IMR-90 (cell line): ENCODE measurements around the gene GCG. TPM values are rescaled to one million over a fixed set of nuclear protein-coding genes. Genes with fewer than 3 reads are reported as not detected.
A peak's percentile ranks its signal among the peaks of the same experiment; 100 is the strongest.

Source experiments
- ATAC-seq: fragments of 200-7000 bp; cut with Tn5 transposase; 2 replicates; pipeline ENCODE4 v1.9.1; 2020; ENCODE audit warnings: low read depth, mild to moderate bottlenecking, moderate library complexity
- BruUV-seq: library from RNA; stranded (reverse); fragments of 400-500 nt; replicated peaks from 2 replicates; lab custom pipeline; 2021; lab: Mats Ljungman, UMichigan
- CTCF ChIA-PET: fragments of 300-600 bp; formaldehyde crosslinking; extraction: SDS; loops from one replicate; lab custom pipeline; 2021; ENCODE audit warnings: antibody characterized with exemption; lab: Yijun Ruan, JAX
- POLR2A ChIA-PET: fragments of 300-600 bp; sonication (Branson Sonifier 250); formaldehyde crosslinking; loops from one replicate; lab custom pipeline; 2022; ENCODE audit warnings: antibody characterized with exemption; ENCODE audit not compliant: unreplicated experiment; lab: Charles Lee
- DNase-seq: peaks from one replicate; pipeline ENCODE4 v3.0.0; 2013
- H2AFZ ChIP-seq: replicated peaks from 2 replicates; pipeline ENCODE3; 2013; ENCODE audit warnings: low read length, mild to moderate bottlenecking; ENCODE audit not compliant: poor library complexity
- H2AK5ac ChIP-seq: 2 replicates; pipeline ENCODE4 v1.6.1; 2013; ENCODE audit warnings: low read depth, low read length, inconsistent platforms
- H2AK9ac ChIP-seq: replicated peaks from 2 replicates; pipeline ENCODE3; 2013; ENCODE audit warnings: mild to moderate bottlenecking, low read depth, low read length, moderate library complexity; ENCODE audit not compliant: poor library complexity
- H2BK120ac ChIP-seq: 2 replicates; pipeline ENCODE4 v1.6.1; 2013; ENCODE audit warnings: low read depth, low read length, inconsistent platforms
- H2BK15ac ChIP-seq: 3 replicates; pipeline ENCODE4 v1.6.1; 2013; ENCODE audit warnings: low read depth, low read length, inconsistent platforms
- H2BK20ac ChIP-seq: 2 replicates; pipeline ENCODE4 v1.6.1; 2013; ENCODE audit warnings: low read depth, mild to moderate bottlenecking, inconsistent platforms, low read length, moderate library complexity
- H2BK5ac ChIP-seq: 2 replicates; pipeline ENCODE4 v1.6.1; 2013; ENCODE audit warnings: mild to moderate bottlenecking, low read depth, low read length, inconsistent platforms; ENCODE audit not compliant: poor library complexity, severe bottlenecking
- H3K14ac ChIP-seq: replicated peaks from 2 replicates; pipeline ENCODE4 v1.6.1; 2013; ENCODE audit warnings: low read depth, low read length, inconsistent platforms
- H3K18ac ChIP-seq: 2 replicates; pipeline ENCODE4 v1.6.1; 2013; ENCODE audit warnings: low read depth, low read length, control low read depth
- H3K23ac ChIP-seq: 2 replicates; pipeline ENCODE4 v1.6.1; 2013; ENCODE audit warnings: low read depth, low read length, inconsistent platforms
- H3K27ac ChIP-seq: 2 replicates; pipeline ENCODE4 v1.5.1; 2013; ENCODE audit warnings: mild to moderate bottlenecking, control low read depth, low read length; ENCODE audit not compliant: insufficient read depth
- H3K27me3 ChIP-seq: 2 replicates; pipeline ENCODE4 v1.6.1; 2013; ENCODE audit warnings: low read length; ENCODE audit not compliant: control insufficient read depth, insufficient read depth
- H3K36me3 ChIP-seq: 2 replicates; pipeline ENCODE4 v1.6.1; 2013; ENCODE audit warnings: low read length, mixed read lengths; ENCODE audit not compliant: control insufficient read depth, insufficient read depth
- H3K4ac ChIP-seq: 2 replicates; pipeline ENCODE4 v1.6.1; 2013; ENCODE audit warnings: low read depth, low read length, inconsistent platforms
- H3K4me1 ChIP-seq: 2 replicates; pipeline ENCODE4 v1.6.1; 2013; ENCODE audit warnings: low read length, mixed read lengths; ENCODE audit not compliant: control insufficient read depth, insufficient read depth
- H3K4me2 ChIP-seq: 2 replicates; pipeline ENCODE4 v1.6.1; 2013; ENCODE audit warnings: low read depth, mild to moderate bottlenecking, control low read depth, low read length, moderate library complexity
- H3K4me3 ChIP-seq: 2 replicates; pipeline ENCODE4 v1.5.1; 2013; ENCODE audit warnings: low read depth, mild to moderate bottlenecking, control low read depth, low read length, moderate library complexity; ENCODE audit not compliant: insufficient read depth
- H3K56ac ChIP-seq: 2 replicates; pipeline ENCODE4 v1.6.1; 2013; ENCODE audit warnings: low read length, inconsistent platforms; ENCODE audit not compliant: insufficient read depth; ENCODE audit errors: extremely low read depth
- H3K79me1 ChIP-seq, 2 experiments: 2 replicates each; pipeline ENCODE4 v1.6.1; 2013; ENCODE audit warnings: low read length in 2 of 2, inconsistent platforms in 1 of 2, low read depth in 1 of 2
- H3K9ac ChIP-seq: 2 replicates; pipeline ENCODE4 v1.6.1; 2013; ENCODE audit warnings: low read depth, low read length, control low read depth
- H3K9me1 ChIP-seq: 2 replicates; pipeline ENCODE4 v1.6.1; 2013; ENCODE audit warnings: low read length, inconsistent platforms; ENCODE audit not compliant: insufficient read depth
- H3K9me3 ChIP-seq: 2 replicates; pipeline ENCODE4 v1.6.1; 2013; ENCODE audit warnings: low read length; ENCODE audit not compliant: control insufficient read depth, insufficient read depth
- H4K20me1 ChIP-seq: 2 replicates; pipeline ENCODE4 v1.6.1; 2013; ENCODE audit warnings: low read length, inconsistent platforms; ENCODE audit not compliant: insufficient read depth
- H4K5ac ChIP-seq: 2 replicates; pipeline ENCODE4 v1.6.1; 2013; ENCODE audit warnings: mild to moderate bottlenecking, low read depth, low read length, control low read depth
- H4K8ac ChIP-seq, 2 experiments: 2 replicates each; pipeline ENCODE4 v1.6.1; 2013; ENCODE audit warnings: low read depth in 2 of 2, low read length in 2 of 2, control low read depth in 1 of 2, inconsistent platforms in 1 of 2
- H4K91ac ChIP-seq: 2 replicates; pipeline ENCODE4 v1.6.1; 2013; ENCODE audit warnings: low read depth, low read length, inconsistent platforms; ENCODE audit not compliant: insufficient read depth
- CEBPB ChIP-seq: IDR thresholded peaks from 2 replicates; pipeline ENCODE4 v1.6.1; 2012; ENCODE audit warnings: low read depth, low read length, improper control_type of control experiment
- FOS ChIP-seq: fragments of 150-350 bp; IDR thresholded peaks from 2 replicates; pipeline ENCODE4 v1.6.1; 2016; ENCODE audit warnings: low read depth, low read length
- RAD21 ChIP-seq: IDR thresholded peaks from 2 replicates; pipeline ENCODE4 v1.6.1; 2012; ENCODE audit warnings: low read length, improper control_type of control experiment
- WGBS, 2 experiments: methylation state at CpG; one replicate each; pipeline versions ENCODE4 v1.1.5 to v1.1.7; 2013; ENCODE audit warnings: missing lambda C conversion rate in 2 of 2; ENCODE audit not compliant: insufficient read length in 1 of 2; ENCODE audit errors: extremely low coverage in 2 of 2; 5-methylcytosine and 5-hydroxymethylcytosine counted together
- dilution Hi-C: fragments of 300-500 bp; cut with HindIII; formaldehyde crosslinking; loops from one replicate; pipeline ENCODE4 v1.14.3; 2018; ENCODE audit warnings: low sequenced_read_pairs; ENCODE audit not compliant: unreplicated experiment
- in situ Hi-C: fragments of 300-500 bp; cut with MboI; formaldehyde crosslinking; loops from 3 replicates; pipeline ENCODE4 v1.14.3; 2019; ENCODE audit warnings: low sequenced_read_pairs, inconsistent platforms, mixed read lengths
- intact Hi-C: fragments of 100-400 bp; cut with micrococcal nuclease; formaldehyde crosslinking; loops from 2 replicates; pipeline ENCODE4 v1.10.0; 2022
- polyA plus RNA-seq, 3 experiments: library from polyadenylated mRNA; depleted of rRNA; stranded (reverse); fragments of >200 nt; gene quantifications; 2 replicates each; pipeline ENCODE4 v1.2.3, GENCODE V29; 2012; ENCODE audit warnings: low replicate concordance in 1 of 3
- total RNA-seq: library from RNA; depleted of rRNA; stranded (reverse); fragments of >200 nt; gene quantifications from 2 replicates; pipeline ENCODE4 v1.2.3, GENCODE V29; 2012

Gene GCG
- total and polyA plus RNA-seq, 2 of the 4 experiments (the other 2 are of a cell fraction): not detected

DNA sequence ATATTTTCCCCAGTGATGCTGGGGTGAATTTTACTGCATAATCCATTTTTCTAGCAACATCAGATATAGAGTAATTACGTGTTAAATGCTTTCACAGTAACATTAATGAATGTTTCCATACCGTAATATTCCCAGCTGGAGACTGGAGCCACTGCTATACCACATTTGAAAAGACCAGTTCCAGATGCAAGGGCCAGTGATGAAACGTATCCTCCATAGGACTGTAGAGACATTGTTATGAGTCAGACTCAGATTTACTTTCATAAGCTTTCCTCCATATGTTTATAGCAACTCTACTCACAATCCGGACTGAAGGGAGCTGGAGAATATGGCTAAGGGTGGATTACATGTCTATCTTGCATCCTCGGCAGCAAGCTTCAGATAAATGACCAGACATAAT is 22.7 kb upstream of the GCG start:
- no CpG with 5 or more reads among the region's 5 CpGs for WGBS, 2 experiments
- Histone ChIP-seq H3K79me1 (no peaks in the 10 kb centered on the region), H3K27me3 (no peaks in the 10 kb centered on the region), H3K9ac (no peak overlapping the region), H2AFZ (no peak overlapping the region), H4K20me1 (no peaks in the 10 kb centered on the region; the same call in 1 of the 2 replicates), H3K9me1 (peaks cover 3% of the 10 kb centered on the region; the same call in 1 of the 2 replicates), H3K9me3 (no peaks in the 10 kb centered on the region), H2AK9ac (no peak overlapping the region), H3K36me3 (peaks cover 11% of the 10 kb centered on the region), H4K8ac (no peak overlapping the region), H3K4me2 (no peak overlapping the region), H3K4ac (no peak overlapping the region), H3K27ac (no peak overlapping the region), H3K4me3 (no peak overlapping the region), H3K18ac (no peak overlapping the region), H3K23ac (no peak overlapping the region), H3K56ac (no peak overlapping the region), H2BK5ac (no peak overlapping the region), H4K5ac (no peak overlapping the region), H3K4me1 (peaks cover 8% of the 10 kb centered on the region), H2BK120ac (no peak overlapping the region), H2AK5ac (no peak overlapping the region), H2BK15ac (no peak overlapping the region), H3K14ac (no peak overlapping the region), H2BK20ac (no peak overlapping the region), H4K91ac (no peak overlapping the region)
- dilution Hi-C loops: no loop called here
- in situ Hi-C loops: no loop called here
- ATAC-seq (peak; percentile 74), DNase-seq (peak; percentile 85)
- ChIA-PET POLR2A (no interaction called here), CTCF (interaction anchor here (1.2 to 1.4 kb wide), 3 partner anchors 9 to 47 kb away, joined by 3 to 4 read pairs (median 3); no protein-coding TSS in a partner anchor)
- TF ChIP-seq FOS (peak; percentile 47; the same call in 1 of the 2 replicates), RAD21 (no peak), CEBPB (peak; percentile 57)
- intact Hi-C loops: loop anchor here (2.0 kb wide), 1 partner anchor 14 kb away; no protein-coding TSS in a partner anchor
- no TSS peak for BruUV-seq
